ENCODE measurements around the gene ANKRD13C.

DNA sequence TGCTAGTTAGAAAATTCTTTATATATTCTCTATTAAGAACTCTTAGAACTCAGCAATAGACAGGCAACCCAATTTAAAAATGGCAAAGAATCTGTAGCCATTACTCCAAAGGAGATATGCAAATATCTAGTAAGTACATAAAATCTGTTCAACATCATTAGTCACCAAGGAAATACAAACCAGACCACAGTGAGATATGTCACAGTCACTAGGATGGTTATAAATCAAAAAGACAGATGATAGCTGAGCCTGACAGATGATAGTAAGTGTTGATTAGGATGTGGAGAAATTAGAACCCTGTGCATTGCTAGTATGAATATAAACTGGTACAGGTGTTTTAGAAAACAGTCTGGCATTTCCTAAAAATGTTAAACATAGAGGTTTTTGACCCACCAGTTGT is 106.8 kb downstream of the ANKRD13C start:
- TF ChIP-seq POLR2A (IDR thresholded peaks at IDR 0.05) (no peak), POLR2AphosphoS5 (IDR thresholded peaks at IDR 0.05) (no peak)
- TF ChIP-seq, protein P1, sequence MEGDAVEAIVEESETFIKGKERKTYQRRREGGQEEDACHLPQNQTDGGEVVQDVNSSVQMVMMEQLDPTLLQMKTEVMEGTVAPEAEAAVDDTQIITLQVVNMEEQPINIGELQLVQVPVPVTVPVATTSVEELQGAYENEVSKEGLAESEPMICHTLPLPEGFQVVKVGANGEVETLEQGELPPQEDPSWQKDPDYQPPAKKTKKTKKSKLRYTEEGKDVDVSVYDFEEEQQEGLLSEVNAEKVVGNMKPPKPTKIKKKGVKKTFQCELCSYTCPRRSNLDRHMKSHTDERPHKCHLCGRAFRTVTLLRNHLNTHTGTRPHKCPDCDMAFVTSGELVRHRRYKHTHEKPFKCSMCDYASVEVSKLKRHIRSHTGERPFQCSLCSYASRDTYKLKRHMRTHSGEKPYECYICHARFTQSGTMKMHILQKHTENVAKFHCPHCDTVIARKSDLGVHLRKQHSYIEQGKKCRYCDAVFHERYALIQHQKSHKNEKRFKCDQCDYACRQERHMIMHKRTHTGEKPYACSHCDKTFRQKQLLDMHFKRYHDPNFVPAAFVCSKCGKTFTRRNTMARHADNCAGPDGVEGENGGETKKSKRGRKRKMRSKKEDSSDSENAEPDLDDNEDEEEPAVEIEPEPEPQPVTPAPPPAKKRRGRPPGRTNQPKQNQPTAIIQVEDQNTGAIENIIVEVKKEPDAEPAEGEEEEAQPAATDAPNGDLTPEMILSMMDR (IDR thresholded peaks at IDR 0.05): no peak
